Endodermal cell (in vitro differentiated cells): Measurements from ENCODE around the gene PCDH19. TPM values are rescaled to one million over a fixed set of nuclear protein-coding genes. Genes with fewer than 3 reads are reported as not detected.

ENCODE experiments used
- DNase-seq: peaks from one replicate; pipeline ENCODE4 v3.0.0-alpha.2; 2017
- H3K27ac ChIP-seq: 2 replicates; pipeline ENCODE4 v1.5.1; 2013; ENCODE audit warnings: mild to moderate bottlenecking, low read depth, low read length, moderate library complexity
- H3K27me3 ChIP-seq: 2 replicates; pipeline ENCODE4 v1.6.1; 2013; ENCODE audit warnings: mild to moderate bottlenecking, low read length, moderate library complexity; ENCODE audit not compliant: insufficient read depth, control insufficient read depth, poor library complexity, severe bottlenecking
- H3K36me3 ChIP-seq: 2 replicates; pipeline ENCODE4 v1.7.0; 2013; ENCODE audit warnings: mild to moderate bottlenecking, low read length, moderate library complexity; ENCODE audit not compliant: control insufficient read depth, insufficient read depth
- H3K4me1 ChIP-seq: one replicate; pipeline ENCODE4 v1.7.0; 2013; ENCODE audit warnings: low read length; ENCODE audit not compliant: control insufficient read depth, insufficient read depth
- H3K4me3 ChIP-seq: 2 replicates; pipeline ENCODE4 v1.5.1; 2013; ENCODE audit warnings: mild to moderate bottlenecking, low read length, moderate library complexity
- H3K9ac ChIP-seq: 2 replicates; pipeline ENCODE4 v1.6.1; 2013; ENCODE audit warnings: mild to moderate bottlenecking, low read length, moderate library complexity; ENCODE audit not compliant: poor library complexity, severe bottlenecking; ENCODE audit errors: extremely low read depth
- H3K9me3 ChIP-seq: 2 replicates; pipeline ENCODE4 v1.6.1; 2013; ENCODE audit warnings: mild to moderate bottlenecking, low read length, moderate library complexity; ENCODE audit not compliant: control insufficient read depth
- H3K27ac Mint-ChIP-seq: 2 replicates; pipeline ENCODE4 v1.8.0; 2020; ENCODE audit warnings: mixed read lengths
- H3K27me3 Mint-ChIP-seq: 2 replicates; pipeline ENCODE4 v1.8.0; 2021; ENCODE audit warnings: mild to moderate bottlenecking, mixed read lengths; ENCODE audit not compliant: insufficient read depth
- H3K36me3 Mint-ChIP-seq: 2 replicates; pipeline ENCODE4 v1.8.0; 2020; ENCODE audit warnings: low read depth, mixed read lengths
- H3K4me1 Mint-ChIP-seq: 2 replicates; pipeline ENCODE4 v1.8.0; 2020; ENCODE audit warnings: mixed read lengths
- H3K4me3 Mint-ChIP-seq: 2 replicates; pipeline ENCODE4 v1.8.0; 2020; ENCODE audit warnings: mild to moderate bottlenecking, moderate library complexity, mixed read lengths
- H3K9me3 Mint-ChIP-seq: 2 replicates; pipeline ENCODE4 v1.8.0; 2020; ENCODE audit warnings: mild to moderate bottlenecking, mixed read lengths
- CTCF ChIP-seq: fragments of 200-600 bp; sonication (generic); conservative IDR thresholded peaks from 2 replicates; pipeline ENCODE4 v1.5.0; 2021; ENCODE audit warnings: antibody characterized with exemption, mild to moderate bottlenecking
- WGBS, 2 experiments: methylation state at CpG; one replicate each; pipeline versions ENCODE4 v1.1.5 to v1.1.7; 2013; ENCODE audit warnings: missing lambda C conversion rate in 2 of 2, mixed read lengths in 1 of 2; ENCODE audit not compliant: insufficient coverage in 1 of 2, insufficient read length in 1 of 2; 5-methylcytosine and 5-hydroxymethylcytosine counted together
- total RNA-seq, 2 donors: library from RNA; stranded (reverse); fragmentation: NEBNext Ultra II Directional in 1 of 2; extraction: Animal tissue kit (Norgen Biotek cat#: 25700) in 1 of 2; gene quantifications; 2 replicates in 1 of 2; 3 replicates in 1 of 2; pipeline ENCODE4 v1.2.1, GENCODE V29; 2021

The PCDH19 gene
- total RNA-seq, 2 donors from 2014 or later = 0.20 to 1.5 TPM

GRCh38 chrX:100244681-100245080, 165.4 kb downstream of the PCDH19 start:
- Histone ChIP-seq H3K27ac (no peak overlapping the region), H3K4me1 (no peaks in the 10 kb centered on the region), H3K27me3 (no peaks in the 10 kb centered on the region), H3K4me3 (no peak overlapping the region), H3K9me3 (no peaks in the 10 kb centered on the region), H3K9ac (no peak overlapping the region), H3K36me3 (no peaks in the 10 kb centered on the region)
- Mint-ChIP-seq H3K4me3 (no peak overlapping the region), H3K27ac (no peak overlapping the region), H3K36me3 (no peaks in the 10 kb centered on the region), H3K4me1 (no peaks in the 10 kb centered on the region), H3K27me3 (no peaks in the 10 kb centered on the region), H3K9me3 (peaks cover 4% of the 10 kb centered on the region)
- TF ChIP-seq CTCF = no peak
- DNase-seq = no peak
- WGBS, 2 experiments = 100% methylated on average over 1 of the region's 1 CpG; no CpG with 5 or more reads in 1 of the 2 experiments

Other genes starting within 250 kb of the PCDH19 start
- 1 to 10 TPM in 1 of 2 donors, under 1 TPM in 1; 0.33 to 5.0 TPM for gene TNMD, start 174.7 kb upstream of the PCDH19 start, total RNA-seq
- gene TSPAN6, start 226.5 kb upstream of the PCDH19 start, total RNA-seq = 10 to 100 TPM; 60.4 to 77.7 TPM
- gene SRPX2, start 233.9 kb upstream of the PCDH19 start, total RNA-seq = under 1 TPM in 1 of 2 donors, not detected in 1; 0.44 TPM